Subcutaneous abdominal adipose tissue (tissue), 5 donors: ENCODE data around the gene LMCD1.

Source experiments
- H3K27ac ChIP-seq: one replicate; pipeline ENCODE4 v1.7.0; 2013; ENCODE audit warnings: low read depth, mild to moderate bottlenecking, inconsistent platforms, low read length, moderate library complexity
- H3K27me3 ChIP-seq, 5 donors: one replicate each; pipeline ENCODE4 v1.7.0; 2013; ENCODE audit warnings: low read length in 5 of 5, inconsistent platforms in 1 of 5; ENCODE audit not compliant: control insufficient read depth in 5 of 5, insufficient read depth in 4 of 5
- H3K36me3 ChIP-seq, 5 donors: one replicate each; pipeline ENCODE4 v1.7.0; 2013; ENCODE audit warnings: low read length in 5 of 5; ENCODE audit not compliant: control insufficient read depth in 5 of 5, insufficient read depth in 5 of 5
- H3K4me1 ChIP-seq, 5 donors: one replicate each; pipeline ENCODE4 v1.7.0; 2013; ENCODE audit warnings: low read length in 5 of 5, mild to moderate bottlenecking in 3 of 5, moderate library complexity in 1 of 5; ENCODE audit not compliant: control insufficient read depth in 5 of 5, insufficient read depth in 5 of 5
- H3K4me3 ChIP-seq, 5 donors: one replicate each; pipeline ENCODE4 v1.7.0; 2013; ENCODE audit warnings: low read length in 5 of 5, low read depth in 1 of 5
- H3K9ac ChIP-seq, 5 donors: one replicate each; pipeline ENCODE4 v1.7.0; 2013; ENCODE audit warnings: low read length in 5 of 5, mild to moderate bottlenecking in 4 of 5, moderate library complexity in 3 of 5
- H3K9me3 ChIP-seq, 5 donors: one replicate each; pipeline ENCODE4 v1.7.0; 2013; ENCODE audit warnings: low read length in 5 of 5; ENCODE audit not compliant: control insufficient read depth in 5 of 5
- donor health status: healthy.
- donor health status: healthy.
- donor health status: healthy.
- donor health status: healthy.
- donor health status: healthy.

LMCD1 gene

GRCh38 chr3:8540456-8540855 is 38.8 kb downstream of the LMCD1 start:
- Histone ChIP-seq H3K9me3 (no peaks in the 10 kb centered on the region), H3K4me1 (peaks cover 0 to 42% (median 17%) of the 10 kb centered on the region in 5 donors), H3K27me3 (no peaks in the 10 kb centered on the region), H3K9ac (no peak overlapping the region), H3K36me3 (peaks cover 15 to 86% (median 67%) of the 10 kb centered on the region in 5 donors), H3K4me3 (no peak overlapping the region), H3K27ac (no peak overlapping the region)

- Histone ChIP-seq H3K9me3 (no peaks in the 10 kb centered on the region), H3K36me3 (peaks cover 12 to 85% (median 70%) of the 10 kb centered on the region in 5 donors), H3K27me3 (no peaks in the 10 kb centered on the region), H3K4me1 (peaks cover 0 to 37% (median 20%) of the 10 kb centered on the region in 5 donors), H3K4me3 (no peak overlapping the region), H3K9ac (no peak overlapping the region), H3K27ac (no peak overlapping the region)
Observed at GRCh38 chr3:8541486-8541885, 39.9 kb downstream of the LMCD1 start.

GRCh38 chr3:8542190-8543135 is 40.8 kb downstream of the LMCD1 start:
- no peaks in the 10 kb centered on the region for H3K9me3 ChIP-seq
- peaks cover 0 to 40% (median 22%) of the 10 kb centered on the region in 5 donors for H3K4me1 ChIP-seq
- H3K4me3 ChIP-seq: no peak overlapping the region
- H3K36me3 ChIP-seq: peaks cover 10 to 85% (median 65%) of the 10 kb centered on the region in 5 donors
- H3K27ac ChIP-seq: peak overlapping the region; percentile 13
- no peaks in the 10 kb centered on the region for H3K27me3 ChIP-seq
- peak overlapping the region in 1 of 5 donors; percentile 4 for H3K9ac ChIP-seq

GRCh38 chr3:8546609-8547008 is 45.0 kb downstream of the LMCD1 start:
- Histone ChIP-seq H3K4me1 (peaks cover under 1 to 44% (median 35%) of the 10 kb centered on the region in 5 donors), H3K9me3 (no peaks in the 10 kb centered on the region), H3K9ac (no peak overlapping the region), H3K27ac (no peak overlapping the region), H3K36me3 (peaks cover 5 to 79% (median 58%) of the 10 kb centered on the region in 5 donors), H3K4me3 (no peak overlapping the region), H3K27me3 (no peaks in the 10 kb centered on the region)

GRCh38 chr3:8548502-8549275 is 47.1 kb downstream of the LMCD1 start:
- H3K4me1 ChIP-seq: peaks cover 6 to 50% (median 40%) of the 10 kb centered on the region in 5 donors
- H3K9me3 ChIP-seq: no peaks in the 10 kb centered on the region
- no peak overlapping the region for H3K27ac ChIP-seq
- H3K27me3 ChIP-seq: no peaks in the 10 kb centered on the region
- no peak overlapping the region for H3K4me3 ChIP-seq
- H3K9ac ChIP-seq: no peak overlapping the region
- H3K36me3 ChIP-seq: peaks cover 5 to 80% (median 60%) of the 10 kb centered on the region in 5 donors

- Histone ChIP-seq H3K27me3 (no peaks in the 10 kb centered on the region), H3K36me3 (peaks cover 5 to 79% (median 60%) of the 10 kb centered on the region in 5 donors), H3K9me3 (no peaks in the 10 kb centered on the region), H3K27ac (peak overlapping the region; percentile 70), H3K9ac (no peak overlapping the region), H3K4me3 (no peak overlapping the region), H3K4me1 (peaks cover 6 to 57% (median 46%) of the 10 kb centered on the region in 5 donors)
Observed at GRCh38 chr3:8549354-8549753, 47.7 kb downstream of the LMCD1 start.

GRCh38 chr3:8550611-8551010 is 49.0 kb downstream of the LMCD1 start:
- peak overlapping the region; percentile 70 for H3K27ac ChIP-seq
- no peak overlapping the region for H3K4me3 ChIP-seq
- no peaks in the 10 kb centered on the region for H3K27me3 ChIP-seq
- no peaks in the 10 kb centered on the region for H3K9me3 ChIP-seq
- no peak overlapping the region for H3K9ac ChIP-seq
- peaks cover 5 to 72% (median 59%) of the 10 kb centered on the region in 5 donors for H3K36me3 ChIP-seq
- H3K4me1 ChIP-seq: peaks cover 9 to 69% (median 59%) of the 10 kb centered on the region in 5 donors

- Histone ChIP-seq H3K4me1 (peaks cover 12 to 80% (median 71%) of the 10 kb centered on the region in 5 donors), H3K9me3 (no peaks in the 10 kb centered on the region), H3K36me3 (peaks cover 5 to 63% (median 56%) of the 10 kb centered on the region in 5 donors), H3K27ac (peak overlapping the region; percentile 70), H3K27me3 (no peaks in the 10 kb centered on the region), H3K9ac (no peak overlapping the region), H3K4me3 (peak overlapping the region in 1 of 5 donors; percentile 4)
Observed at GRCh38 chr3:8552223-8552762, 50.7 kb downstream of the LMCD1 start.

GRCh38 chr3:8553405-8553804 is 51.8 kb downstream of the LMCD1 start:
- H3K4me1 ChIP-seq: peaks cover 19 to 85% (median 82%) of the 10 kb centered on the region in 5 donors
- peaks cover 0 to 63% (median 49%) of the 10 kb centered on the region in 5 donors for H3K36me3 ChIP-seq
- H3K9ac ChIP-seq: no peak overlapping the region
- no peak overlapping the region for H3K4me3 ChIP-seq
- no peak overlapping the region for H3K27ac ChIP-seq
- H3K9me3 ChIP-seq: no peaks in the 10 kb centered on the region
- no peaks in the 10 kb centered on the region for H3K27me3 ChIP-seq
